GM21723 (cell line): Measurements from ENCODE around the gene MMP23B.

Experiments used
- ATAC-seq: cut with Tn5 transposase; IDR thresholded peaks from one replicate; pipeline ENCODE4 v1.9.1; 2021; ENCODE audit warnings: mild to moderate bottlenecking, moderate library complexity; ENCODE audit not compliant: unreplicated experiment

Gene MMP23B

DNA sequence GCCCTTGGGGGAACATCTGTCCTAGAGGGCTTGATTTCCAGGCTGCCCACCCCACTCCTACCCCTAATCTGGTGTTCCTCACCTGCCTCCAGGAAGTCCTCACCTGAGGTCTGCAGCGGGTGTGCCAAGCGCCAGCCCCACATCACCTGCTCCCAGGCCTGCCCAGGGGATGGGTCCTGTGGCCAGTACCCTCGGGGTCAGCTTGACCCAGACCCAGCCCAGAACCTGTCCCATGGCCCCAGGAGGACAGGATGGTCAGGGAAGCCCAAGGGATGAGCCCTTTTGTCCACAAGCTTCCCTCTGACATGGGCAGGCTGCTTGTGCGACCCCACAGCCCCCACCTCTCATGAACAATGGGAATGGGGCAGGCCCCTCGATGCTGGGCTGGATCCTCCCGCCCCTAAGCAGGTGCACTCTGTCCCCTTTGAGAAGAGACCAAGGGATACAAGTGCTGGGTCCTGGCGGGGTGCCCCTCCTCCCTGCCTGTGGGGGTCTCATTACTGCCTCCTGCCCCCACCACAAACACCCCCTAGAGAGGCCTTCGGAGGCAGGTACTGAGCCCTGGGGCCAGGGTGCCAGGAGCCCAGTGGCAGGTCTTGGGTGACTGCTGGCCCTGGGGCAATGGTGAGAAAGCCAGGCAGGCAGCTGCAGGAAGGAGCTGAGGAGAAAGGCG is 13.4 kb upstream of the MMP23B start:
- ATAC-seq: no peak

DNA sequence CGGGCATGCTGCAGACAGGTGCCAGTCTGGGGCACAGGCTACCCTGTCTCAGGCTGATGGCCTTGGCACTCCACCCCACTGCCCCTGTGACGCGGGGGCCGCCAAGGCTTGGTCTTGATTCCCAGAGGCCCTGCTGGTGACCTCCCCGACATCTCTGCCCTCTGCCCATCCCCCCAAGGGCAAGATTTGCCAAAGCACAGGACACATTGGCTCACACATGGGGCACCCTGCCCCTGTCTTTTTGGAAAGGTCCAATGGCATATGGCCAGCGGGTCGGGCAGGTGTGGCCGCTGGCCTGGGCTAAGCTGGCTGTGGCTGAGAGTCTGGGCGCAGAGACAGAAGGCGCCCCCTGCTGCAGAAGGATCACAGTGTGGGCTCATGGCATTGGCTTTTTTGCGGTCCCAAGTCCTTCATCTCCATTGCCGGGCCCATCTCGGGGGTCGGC is 12.0 kb upstream of the MMP23B start:
- no peak for ATAC-seq

DNA sequence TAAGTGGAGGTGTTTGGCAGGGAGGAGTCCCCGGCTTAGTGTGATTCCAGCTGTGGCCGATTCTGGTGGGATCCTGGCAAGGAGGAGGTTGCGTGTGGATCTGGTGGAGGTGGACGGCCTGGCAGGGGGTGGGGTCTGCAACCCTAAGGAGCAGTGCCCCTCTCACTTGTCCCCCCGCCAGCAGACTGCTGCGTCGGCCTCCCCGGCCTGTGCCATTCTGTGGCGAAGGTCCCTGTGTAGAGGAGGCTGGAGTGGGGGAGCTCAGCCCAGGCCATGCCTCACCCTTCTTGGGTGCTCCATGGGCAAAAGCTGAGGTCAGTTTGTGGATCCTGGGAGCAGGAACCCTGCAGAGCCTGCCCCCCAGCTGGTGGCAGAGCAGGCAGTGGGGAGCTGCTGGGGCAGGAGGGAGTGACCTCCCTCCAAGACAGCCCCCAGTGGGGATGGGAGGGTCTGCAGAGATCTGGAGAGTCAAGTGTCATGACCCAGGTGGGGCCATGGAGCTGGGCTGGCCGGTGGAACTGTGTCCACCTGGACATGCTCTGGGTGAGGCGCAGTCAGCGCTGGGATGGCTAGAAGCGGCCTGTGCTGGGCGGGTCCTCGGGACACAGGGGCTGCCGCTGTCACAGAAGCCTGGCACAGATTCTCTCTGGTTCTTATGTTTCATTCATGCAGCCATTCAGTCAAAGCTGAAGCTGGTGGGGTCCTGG is 11.4 kb upstream of the MMP23B start:
- ATAC-seq: no peak

DNA sequence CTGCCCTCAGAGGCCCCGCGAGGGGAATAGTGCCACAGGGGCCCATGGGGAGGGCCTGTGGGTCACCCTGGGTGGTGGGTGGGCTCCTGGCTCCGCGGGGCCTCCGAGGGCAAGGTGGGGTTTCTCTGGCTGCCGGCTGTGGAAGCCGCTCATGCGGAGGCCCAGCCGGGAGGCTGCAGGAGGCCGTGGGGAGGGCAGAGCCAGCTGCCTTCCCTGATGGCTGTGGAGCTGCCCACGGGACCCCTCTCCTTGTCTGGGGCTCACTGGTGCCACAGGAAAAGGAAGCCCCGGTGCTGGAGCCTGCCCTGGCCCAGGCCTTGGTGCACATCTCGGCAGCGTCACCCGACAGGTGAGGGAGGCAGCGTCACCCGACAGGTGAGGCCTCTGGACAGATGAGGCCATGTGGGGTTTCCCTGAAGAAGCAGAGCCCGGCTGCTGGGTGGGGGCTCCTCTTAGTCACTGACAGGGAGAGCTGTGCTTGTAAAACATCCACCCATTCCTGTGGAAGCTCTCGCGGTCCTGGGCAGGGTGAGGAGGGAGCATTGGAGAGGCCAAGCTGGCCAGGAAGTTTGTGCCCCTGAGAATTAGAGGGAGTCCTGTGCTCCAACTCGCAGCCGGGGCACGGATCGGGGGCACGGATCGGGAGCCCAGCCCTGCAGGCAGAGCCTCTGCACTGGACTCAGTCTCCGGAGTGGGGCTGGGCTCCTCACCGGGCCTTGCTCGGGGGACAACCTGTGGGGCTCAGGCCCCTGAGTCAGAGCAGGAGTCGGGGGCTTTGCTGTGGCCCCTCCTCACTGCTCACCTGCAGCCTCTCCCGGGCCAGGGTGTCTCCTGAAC is 10.6 kb upstream of the MMP23B start:
- ATAC-seq: no peak

DNA sequence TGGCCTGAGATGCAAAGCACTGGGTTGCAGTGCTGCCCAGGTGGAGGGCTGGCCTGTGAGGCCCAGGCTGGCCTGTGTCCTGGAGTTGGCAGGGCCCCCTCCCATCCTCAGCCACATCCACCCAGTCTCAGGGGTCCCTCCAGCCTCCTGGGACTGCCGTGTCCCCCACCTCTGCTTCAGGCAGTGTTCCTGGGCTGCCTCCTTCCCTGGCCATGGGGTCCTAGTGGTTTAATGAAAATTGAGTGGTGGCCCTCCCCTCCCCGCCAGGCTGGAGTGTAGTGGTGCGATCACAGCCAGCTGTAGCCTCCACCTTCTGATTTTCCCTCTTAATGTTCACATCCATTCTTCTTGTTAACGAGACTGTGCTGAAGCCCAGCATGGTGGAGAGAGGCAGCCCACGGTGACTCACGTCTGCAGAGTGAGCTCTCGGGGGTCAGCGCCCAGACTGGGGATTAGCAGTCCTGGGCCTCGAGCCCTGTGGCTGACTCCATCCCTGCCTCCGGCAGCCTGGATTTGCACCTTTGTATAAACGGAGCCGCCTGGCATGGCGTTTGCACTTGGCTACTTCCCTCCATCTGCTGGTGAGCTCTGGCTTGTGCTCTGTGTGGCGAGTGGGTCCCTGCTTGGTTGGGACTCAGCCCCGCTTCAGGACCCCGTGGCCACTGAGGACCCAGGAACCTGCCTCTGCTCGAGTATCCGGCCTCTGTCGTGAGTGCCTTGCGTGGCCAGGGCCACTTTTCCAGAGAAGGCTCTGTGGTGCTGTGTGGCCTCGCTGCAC is 9.8 kb upstream of the MMP23B start:
- no peak for ATAC-seq

DNA sequence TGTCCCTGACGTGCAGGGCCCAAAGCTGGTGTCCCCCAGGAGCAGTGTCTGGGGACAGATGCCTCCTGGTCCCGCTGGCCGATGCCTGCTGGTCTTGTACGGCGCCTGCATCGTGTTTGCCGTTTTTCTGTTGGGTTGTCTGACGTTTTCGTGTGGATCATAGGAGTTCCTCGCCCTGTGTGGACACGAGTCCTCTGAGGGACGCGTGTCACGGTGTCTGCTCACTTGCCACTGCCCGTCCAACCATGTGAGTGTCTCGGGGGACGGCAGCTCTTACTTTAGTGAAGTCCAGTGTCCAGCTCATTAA is 9.2 kb upstream of the MMP23B start:
- ATAC-seq: no peak

DNA sequence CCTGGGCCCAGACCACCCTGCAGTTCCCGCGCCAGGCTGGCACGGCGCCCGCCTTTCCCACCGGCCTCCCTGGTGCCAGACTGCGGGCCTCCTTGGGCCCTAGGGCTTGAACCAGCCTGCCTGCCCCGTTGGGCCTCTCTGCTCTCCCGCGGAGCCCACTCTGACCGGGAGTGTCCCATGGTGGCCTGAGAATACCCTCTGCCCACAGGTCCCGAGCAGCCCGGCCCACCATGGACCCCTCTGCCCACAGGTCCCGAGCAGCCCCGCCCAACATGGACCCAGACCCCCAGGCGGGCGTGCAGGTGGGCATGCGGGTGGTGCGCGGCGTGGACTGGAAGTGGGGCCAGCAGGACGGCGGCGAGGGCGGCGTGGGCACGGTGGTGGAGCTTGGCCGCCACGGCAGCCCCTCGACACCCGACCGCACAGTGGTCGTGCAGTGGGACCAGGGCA is 8.8 kb upstream of the MMP23B start:
- no peak for ATAC-seq

DNA sequence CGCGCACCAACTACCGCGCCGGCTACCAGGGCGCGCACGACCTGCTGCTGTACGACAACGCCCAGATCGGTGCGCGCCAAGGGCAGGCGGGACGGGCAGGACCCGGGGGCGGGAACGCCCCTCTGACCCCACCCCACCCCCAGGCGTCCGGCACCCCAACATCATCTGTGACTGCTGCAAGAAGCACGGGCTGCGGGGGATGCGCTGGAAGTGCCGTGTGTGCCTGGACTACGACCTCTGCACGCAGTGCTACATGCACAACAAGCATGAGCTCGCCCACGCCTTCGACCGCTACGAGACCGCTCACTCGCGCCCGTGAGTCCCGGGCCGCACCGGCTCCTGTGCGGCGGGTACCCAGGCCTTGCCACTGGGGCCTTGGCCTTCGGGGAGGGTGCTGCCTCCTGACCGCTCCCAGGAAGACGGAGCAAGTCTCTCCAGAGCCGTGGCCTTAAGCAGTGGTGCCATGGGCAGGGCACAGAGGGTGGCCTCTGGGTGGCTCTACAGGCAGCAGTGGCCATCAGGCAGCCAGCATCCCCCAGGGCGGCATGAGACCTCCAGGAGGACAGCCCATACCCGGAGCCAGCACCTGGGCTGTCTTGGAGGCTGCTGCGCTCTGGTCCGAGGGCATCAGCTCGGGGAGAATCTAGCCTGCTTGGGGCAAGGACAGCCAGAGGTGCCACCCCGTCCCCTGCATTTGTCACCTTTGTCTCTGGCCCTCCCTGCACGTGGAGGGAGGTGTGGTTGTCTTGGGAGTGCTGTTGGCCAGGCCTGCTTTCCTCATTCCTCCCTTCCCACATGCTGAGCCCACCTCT is 8.1 kb upstream of the MMP23B start:
- no peak for ATAC-seq

DNA sequence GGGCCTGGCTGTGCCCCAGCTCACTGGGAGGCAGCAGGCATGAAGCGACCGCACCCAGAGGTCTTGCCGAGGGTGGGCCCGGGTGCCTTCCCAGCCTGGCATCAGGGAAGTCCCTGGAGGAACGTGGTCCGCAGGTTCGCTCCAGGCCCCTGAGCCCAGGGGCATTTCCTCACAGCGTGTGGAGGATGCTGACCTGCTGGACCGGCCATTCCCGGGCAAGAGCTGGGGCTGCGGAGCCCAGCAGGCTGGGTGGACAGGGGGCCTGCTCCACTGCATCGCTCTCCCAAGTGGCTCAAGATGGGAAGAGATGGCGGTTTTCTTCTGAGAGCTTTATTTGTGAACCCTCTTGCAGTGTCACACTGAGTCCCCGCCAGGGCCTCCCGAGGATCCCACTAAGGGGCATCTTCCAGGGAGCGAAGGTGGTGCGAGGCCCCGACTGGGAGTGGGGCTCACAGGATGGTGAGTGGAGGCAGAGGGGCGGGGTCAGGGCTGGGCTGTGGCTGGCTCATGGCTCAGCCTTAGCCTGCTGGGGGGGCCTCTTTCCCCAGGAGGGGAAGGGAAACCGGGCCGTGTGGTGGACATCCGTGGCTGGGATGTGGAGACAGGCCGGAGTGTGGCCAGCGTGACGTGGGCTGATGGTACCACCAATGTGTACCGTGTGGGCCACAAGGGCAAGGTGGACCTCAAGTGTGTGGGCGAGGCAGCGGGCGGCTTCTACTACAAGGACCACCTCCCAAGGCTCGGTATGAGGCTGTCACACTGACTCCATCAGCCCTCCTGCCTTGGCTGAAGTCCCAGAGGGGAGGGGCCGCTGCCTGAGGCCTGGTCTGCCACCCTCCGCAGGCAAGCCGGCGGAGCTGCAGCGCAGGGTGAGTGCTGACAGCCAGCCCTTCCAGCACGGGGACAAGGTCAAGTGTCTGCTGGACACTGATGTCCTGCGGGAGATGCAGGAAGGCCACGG is 7.2 kb upstream of the MMP23B start:
- no peak for ATAC-seq

DNA sequence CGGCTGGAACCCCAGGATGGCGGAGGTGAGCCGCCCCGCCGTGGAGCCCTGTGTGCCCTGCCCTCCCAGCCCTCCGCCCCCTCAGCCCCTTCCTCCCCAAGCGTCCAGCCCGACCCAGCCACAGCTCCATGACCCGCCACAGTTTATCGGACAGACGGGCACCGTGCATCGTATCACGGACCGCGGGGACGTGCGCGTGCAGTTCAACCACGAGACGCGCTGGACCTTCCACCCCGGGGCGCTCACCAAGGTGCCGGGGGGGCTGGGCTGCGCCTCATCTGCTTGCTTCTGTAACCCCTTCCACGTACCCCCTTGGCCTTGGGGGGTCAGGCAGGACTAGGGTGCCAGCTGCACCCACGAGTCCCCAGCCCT is 6.6 kb upstream of the MMP23B start:
- no peak for ATAC-seq

DNA sequence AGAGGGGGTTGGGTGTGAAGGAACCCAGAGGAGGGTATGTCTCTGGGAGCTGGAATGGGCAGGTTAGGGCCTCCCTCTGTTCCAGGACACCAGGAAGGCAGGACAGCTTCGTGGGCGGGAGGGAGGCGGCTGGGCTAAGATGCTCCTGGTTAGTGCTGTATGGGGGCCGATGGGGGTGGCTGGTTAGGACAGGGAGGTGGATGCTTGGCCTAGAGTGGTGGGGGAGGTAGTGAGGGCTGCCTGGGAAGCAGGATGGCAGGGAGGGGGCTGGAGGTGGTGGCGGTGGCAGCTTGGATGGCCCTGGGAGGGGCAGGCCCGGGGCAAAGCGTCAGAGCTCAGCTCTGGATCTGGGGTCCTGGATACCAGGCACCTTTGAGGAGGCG is 6.2 kb upstream of the MMP23B start:
- no peak for ATAC-seq

DNA sequence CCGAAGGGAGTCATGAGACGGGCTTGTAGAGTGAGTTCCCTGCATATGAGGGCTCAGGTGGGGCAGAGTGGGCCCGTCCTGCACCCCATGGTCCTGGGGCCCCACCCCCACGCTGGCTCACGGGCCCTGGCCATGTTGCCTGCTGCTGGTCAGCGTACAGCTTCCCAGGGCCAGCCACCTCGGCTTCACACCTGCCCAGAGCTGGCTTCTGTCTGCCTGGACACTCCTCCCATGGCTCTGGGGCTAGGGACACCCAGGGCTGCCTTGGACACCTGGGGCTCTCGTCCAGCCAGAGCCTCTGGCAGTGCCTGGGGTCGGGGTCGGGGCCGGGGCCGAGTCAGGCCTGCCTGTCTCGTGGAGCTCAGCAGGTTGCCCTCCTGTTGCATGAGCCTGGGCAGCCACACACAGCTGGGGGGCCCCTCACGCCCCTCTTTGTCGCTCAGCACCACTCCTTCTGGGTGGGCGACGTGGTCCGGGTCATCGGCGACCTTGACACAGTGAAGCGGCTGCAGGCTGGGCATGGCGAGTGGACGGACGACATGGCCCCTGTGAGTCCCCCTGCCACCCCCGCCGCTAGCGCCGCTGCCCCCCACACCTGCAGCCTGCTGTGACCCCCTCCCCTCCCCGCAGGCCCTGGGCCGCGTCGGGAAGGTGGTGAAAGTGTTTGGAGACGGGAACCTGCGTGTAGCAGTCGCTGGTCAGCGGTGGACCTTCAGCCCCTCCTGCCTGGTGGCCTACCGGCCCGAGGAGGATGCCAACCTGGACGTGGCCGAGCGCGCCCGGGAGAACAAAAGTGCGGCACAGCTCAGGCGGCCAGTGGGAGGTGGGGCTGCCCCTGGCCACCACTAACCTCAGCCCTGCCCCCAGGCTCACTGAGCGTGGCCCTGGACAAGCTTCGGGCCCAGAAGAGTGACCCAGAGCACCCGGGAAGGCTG is 5.5 kb upstream of the MMP23B start:
- ATAC-seq: no peak

DNA sequence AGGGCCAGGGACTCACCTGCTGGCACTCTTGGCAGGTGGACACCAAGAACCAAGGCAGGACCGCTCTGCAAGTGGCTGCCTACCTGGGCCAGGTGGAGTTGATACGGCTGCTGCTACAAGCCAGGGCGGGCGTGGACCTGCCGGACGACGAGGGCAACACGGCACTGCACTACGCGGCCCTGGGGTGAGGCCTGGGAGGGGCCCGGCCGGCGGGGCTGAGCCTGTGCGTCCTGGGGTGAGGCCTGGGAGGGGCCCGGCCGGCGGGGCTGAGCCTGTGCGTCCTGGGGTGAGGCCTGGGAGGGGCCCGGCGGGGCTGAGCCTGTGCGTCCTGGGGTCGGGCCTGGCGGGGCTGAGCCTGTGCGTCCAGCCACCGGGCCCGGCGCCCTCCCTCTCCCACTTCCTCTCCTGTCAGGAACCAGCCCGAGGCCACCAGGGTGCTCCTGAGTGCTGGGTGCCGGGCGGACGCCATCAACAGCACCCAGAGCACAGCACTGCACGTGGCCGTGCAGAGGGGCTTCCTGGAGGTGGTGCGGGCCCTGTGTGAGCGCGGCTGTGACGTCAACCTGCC is 4.6 kb upstream of the MMP23B start:
- no peak for ATAC-seq

DNA sequence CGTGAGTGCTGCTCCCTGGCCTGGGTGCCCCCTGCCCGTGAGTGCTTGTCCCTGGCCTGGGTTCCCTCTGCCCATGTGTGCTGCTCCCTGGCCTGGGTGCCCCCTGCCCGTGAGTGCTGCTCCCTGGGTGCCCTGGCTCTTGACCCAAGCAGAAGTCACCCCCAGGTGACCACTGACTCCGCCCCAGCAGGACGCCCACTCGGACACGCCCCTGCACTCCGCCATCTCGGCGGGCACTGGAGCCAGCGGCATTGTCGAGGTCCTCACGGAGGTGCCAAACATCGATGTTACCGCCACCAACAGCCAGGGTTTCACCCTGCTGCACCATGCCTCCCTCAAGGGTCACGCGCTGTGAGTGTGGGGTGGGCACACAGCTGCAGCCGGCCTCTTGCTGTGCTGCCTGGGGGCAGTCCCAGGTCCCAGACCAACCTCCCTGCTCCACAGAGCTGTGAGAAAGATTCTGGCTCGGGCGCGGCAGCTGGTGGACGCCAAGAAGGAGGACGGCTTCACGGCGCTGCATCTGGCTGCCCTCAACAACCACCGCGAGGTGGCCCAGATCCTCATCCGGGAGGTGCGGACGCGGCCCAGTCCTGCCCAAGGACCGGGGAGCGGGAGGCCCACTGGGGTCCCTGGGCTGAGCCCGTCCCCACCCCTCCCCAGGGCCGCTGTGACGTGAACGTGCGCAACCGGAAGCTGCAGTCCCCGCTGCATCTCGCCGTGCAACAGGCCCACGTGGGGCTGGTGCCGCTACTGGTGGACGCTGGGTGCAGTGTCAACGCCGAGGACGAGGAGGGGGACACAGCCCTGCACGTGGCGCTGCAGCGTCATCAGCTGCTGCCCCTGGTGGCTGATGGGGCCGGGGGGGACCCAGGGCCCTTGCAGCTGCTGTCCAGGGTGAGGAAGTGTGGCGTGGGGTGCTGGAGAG is 3.9 kb upstream of the MMP23B start:
- no peak for ATAC-seq

DNA sequence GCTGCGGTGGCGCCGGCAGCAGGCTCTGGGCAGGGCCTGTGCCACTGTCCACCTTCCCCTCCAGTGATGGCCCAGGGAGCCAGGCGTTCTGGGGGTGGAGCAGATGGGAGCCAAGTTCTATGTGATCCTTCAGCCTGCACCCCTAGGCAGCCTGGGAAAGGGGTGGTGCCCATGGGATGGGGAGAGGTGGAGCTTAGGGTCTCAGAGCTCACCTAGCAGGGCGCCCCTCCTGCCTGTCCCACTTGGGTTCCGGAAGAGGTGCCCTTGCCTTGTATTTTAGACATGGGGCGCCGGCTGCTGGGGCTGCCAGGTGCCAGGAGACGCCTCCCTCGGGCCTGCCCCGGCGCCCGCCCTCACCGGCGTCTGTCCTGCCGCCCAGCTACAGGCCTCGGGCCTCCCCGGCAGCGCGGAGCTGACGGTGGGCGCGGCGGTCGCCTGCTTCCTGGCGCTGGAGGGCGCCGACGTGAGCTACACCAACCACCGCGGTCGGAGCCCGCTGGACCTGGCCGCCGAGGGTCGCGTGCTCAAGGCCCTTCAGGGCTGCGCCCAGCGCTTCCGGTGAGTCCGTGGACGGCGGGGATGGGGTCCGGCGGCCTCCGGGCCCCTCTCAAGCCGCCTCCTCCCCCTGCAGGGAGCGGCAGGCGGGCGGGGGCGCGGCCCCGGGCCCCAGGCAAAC is 3.1 kb upstream of the MMP23B start:
- no peak for ATAC-seq
